ENCODE measurements around the gene CSNK2A3. TPM values are rescaled to one million over a fixed set of nuclear protein-coding genes. Genes with fewer than 3 reads are reported as not detected.
A peak's percentile ranks its signal among the peaks of the same experiment; 100 is the strongest.

The CSNK2A3 gene
- total and polyA plus RNA-seq, 9 donors, result 0.73 to 2.6 (median 1.4) TPM

- 80% methylated on average over 2 of the region's 6 CpGs for WGBS (ENCODE audit: insufficient coverage)
- Histone ChIP-seq H3K27me3 (ENCODE audit: control insufficient read depth, insufficient read depth, low read length) (no peaks in the 10 kb centered on the region), H3K4me3 (ENCODE audit: low read length) (no peak overlapping the region), H3K9me3 (replicated peaks; ENCODE audit: control insufficient read depth, low read depth, low read length) (no peaks in the 10 kb centered on the region), H3K36me3 (ENCODE audit: control insufficient read depth, insufficient read depth, low read length) (peaks cover 4% of the 10 kb centered on the region), H3K4me1 (ENCODE audit: control insufficient read depth, insufficient read depth, low read length) (peaks cover 7% of the 10 kb centered on the region), H3K27ac (ENCODE audit: low read length) (peak overlapping the region; percentile 29)
- DNase-seq, result no peak
These were observed 28.5 kb upstream of the CSNK2A3 start for GRCh38 chr11:11381471-11382105.

- H3K27ac ChIP-seq (ENCODE audit: low read length), result no peak overlapping the region
- 50% methylated on average over 1 of the region's 3 CpGs for whole genome bisulfite sequencing (ENCODE audit: insufficient coverage)
- H3K9me3 ChIP-seq (replicated peaks; ENCODE audit: control insufficient read depth, low read depth, low read length), result no peaks in the 10 kb centered on the region
- no peak overlapping the region for H3K4me3 ChIP-seq (ENCODE audit: low read length)
- no peaks in the 10 kb centered on the region for H3K27me3 ChIP-seq (ENCODE audit: control insufficient read depth, insufficient read depth, low read length)
- peaks cover 7% of the 10 kb centered on the region for H3K4me1 ChIP-seq (ENCODE audit: control insufficient read depth, insufficient read depth, low read length)
- no peak for DNase-seq
- H3K36me3 ChIP-seq (ENCODE audit: control insufficient read depth, insufficient read depth, low read length), result peaks cover 4% of the 10 kb centered on the region
These were observed 27.8 kb upstream of the CSNK2A3 start for GRCh38 chr11:11380883-11381282.

GRCh38 chr11:11380340-11380739, 27.3 kb upstream of the CSNK2A3 start:
- Histone ChIP-seq H3K4me1 (ENCODE audit: control insufficient read depth, insufficient read depth, low read length) (peaks cover 7% of the 10 kb centered on the region), H3K36me3 (ENCODE audit: control insufficient read depth, insufficient read depth, low read length) (peaks cover 4% of the 10 kb centered on the region), H3K27ac (ENCODE audit: low read length) (no peak overlapping the region), H3K27me3 (ENCODE audit: control insufficient read depth, insufficient read depth, low read length) (no peaks in the 10 kb centered on the region), H3K9me3 (replicated peaks; ENCODE audit: control insufficient read depth, low read depth, low read length) (no peaks in the 10 kb centered on the region), H3K4me3 (ENCODE audit: low read length) (no peak overlapping the region)
- no peak for DNase-seq
- WGBS (ENCODE audit: insufficient coverage), result no CpG with 5 or more reads among the region's 2 CpGs

GRCh38 chr11:11379661-11380060, 26.6 kb upstream of the CSNK2A3 start:
- Histone ChIP-seq H3K36me3 (ENCODE audit: control insufficient read depth, insufficient read depth, low read length) (peaks cover 4% of the 10 kb centered on the region), H3K4me3 (ENCODE audit: low read length) (no peak overlapping the region), H3K27me3 (ENCODE audit: control insufficient read depth, insufficient read depth, low read length) (no peaks in the 10 kb centered on the region), H3K27ac (ENCODE audit: low read length) (no peak overlapping the region), H3K9me3 (replicated peaks; ENCODE audit: control insufficient read depth, low read depth, low read length) (no peaks in the 10 kb centered on the region), H3K4me1 (ENCODE audit: control insufficient read depth, insufficient read depth, low read length) (peaks cover 7% of the 10 kb centered on the region)
- no peak for DNase-seq
- WGBS (ENCODE audit: insufficient coverage), result 100% methylated on average over 1 of the region's 3 CpGs

- Histone ChIP-seq H3K27ac (ENCODE audit: low read length) (no peak overlapping the region), H3K36me3 (ENCODE audit: control insufficient read depth, insufficient read depth, low read length) (peaks cover 4% of the 10 kb centered on the region), H3K9me3 (replicated peaks; ENCODE audit: control insufficient read depth, low read depth, low read length) (no peaks in the 10 kb centered on the region), H3K4me3 (ENCODE audit: low read length) (no peak overlapping the region), H3K27me3 (ENCODE audit: control insufficient read depth, insufficient read depth, low read length) (no peaks in the 10 kb centered on the region), H3K4me1 (ENCODE audit: control insufficient read depth, insufficient read depth, low read length) (peaks cover 7% of the 10 kb centered on the region)
- DNase-seq, result no peak
- 84% methylated on average over 7 of the region's 8 CpGs for WGBS (ENCODE audit: insufficient coverage)
These were observed 25.3 kb upstream of the CSNK2A3 start for GRCh38 chr11:11378184-11378940.

- no peaks in the 10 kb centered on the region for H3K27me3 ChIP-seq (ENCODE audit: control insufficient read depth, insufficient read depth, low read length)
- no peak overlapping the region for H3K4me3 ChIP-seq (ENCODE audit: low read length)
- H3K4me1 ChIP-seq (ENCODE audit: control insufficient read depth, insufficient read depth, low read length), result peaks cover 5% of the 10 kb centered on the region
- no peak overlapping the region for H3K27ac ChIP-seq (ENCODE audit: low read length)
- no peaks in the 10 kb centered on the region for H3K9me3 ChIP-seq (replicated peaks; ENCODE audit: control insufficient read depth, low read depth, low read length)
- 70% methylated on average over 2 of the region's 7 CpGs for WGBS (ENCODE audit: insufficient coverage)
- DNase-seq, result no peak
- peaks cover 4% of the 10 kb centered on the region for H3K36me3 ChIP-seq (ENCODE audit: control insufficient read depth, insufficient read depth, low read length)
These were observed 21.5 kb upstream of the CSNK2A3 start for GRCh38 chr11:11374358-11375148.

- no peak overlapping the region for H3K27ac ChIP-seq (ENCODE audit: low read length)
- H3K4me1 ChIP-seq (ENCODE audit: control insufficient read depth, insufficient read depth, low read length), result peaks cover 5% of the 10 kb centered on the region
- H3K27me3 ChIP-seq (ENCODE audit: control insufficient read depth, insufficient read depth, low read length), result no peaks in the 10 kb centered on the region
- H3K36me3 ChIP-seq (ENCODE audit: control insufficient read depth, insufficient read depth, low read length), result peaks cover 4% of the 10 kb centered on the region
- no peak for DNase-seq
- WGBS (ENCODE audit: insufficient coverage), result 80% methylated on average over 1 of the region's 5 CpGs
- H3K4me3 ChIP-seq (ENCODE audit: low read length), result no peak overlapping the region
- no peaks in the 10 kb centered on the region for H3K9me3 ChIP-seq (replicated peaks; ENCODE audit: control insufficient read depth, low read depth, low read length)
These were observed 20.9 kb upstream of the CSNK2A3 start for GRCh38 chr11:11373934-11374333.

GRCh38 chr11:11372461-11372860, 19.4 kb upstream of the CSNK2A3 start:
- no peaks in the 10 kb centered on the region for H3K9me3 ChIP-seq (replicated peaks; ENCODE audit: control insufficient read depth, low read depth, low read length)
- H3K27ac ChIP-seq (ENCODE audit: low read length), result no peak overlapping the region
- peaks cover 4% of the 10 kb centered on the region for H3K36me3 ChIP-seq (ENCODE audit: control insufficient read depth, insufficient read depth, low read length)
- 96% methylated on average over 2 of the region's 8 CpGs for WGBS (ENCODE audit: insufficient coverage)
- no peak overlapping the region for H3K4me3 ChIP-seq (ENCODE audit: low read length)
- no peaks in the 10 kb centered on the region for H3K27me3 ChIP-seq (ENCODE audit: control insufficient read depth, insufficient read depth, low read length)
- H3K4me1 ChIP-seq (ENCODE audit: control insufficient read depth, insufficient read depth, low read length), result peaks cover 5% of the 10 kb centered on the region
- no peak for DNase-seq

GRCh38 chr11:11370962-11371303, 17.9 kb upstream of the CSNK2A3 start:
- WGBS (ENCODE audit: insufficient coverage), result 62% methylated on average over 4 of the region's 6 CpGs
- Histone ChIP-seq H3K4me3 (ENCODE audit: low read length) (no peak overlapping the region), H3K9me3 (replicated peaks; ENCODE audit: control insufficient read depth, low read depth, low read length) (no peaks in the 10 kb centered on the region)

GRCh38 chr11:11370255-11370961, 17.4 kb upstream of the CSNK2A3 start:
- H3K4me3 ChIP-seq (ENCODE audit: low read length), result no peak overlapping the region
- H3K27me3 ChIP-seq (ENCODE audit: control insufficient read depth, insufficient read depth, low read length), result no peaks in the 10 kb centered on the region
- peaks cover 5% of the 10 kb centered on the region for H3K4me1 ChIP-seq (ENCODE audit: control insufficient read depth, insufficient read depth, low read length)
- peak; percentile 61 for DNase-seq
- no peaks in the 10 kb centered on the region for H3K36me3 ChIP-seq (ENCODE audit: control insufficient read depth, insufficient read depth, low read length)
- H3K27ac ChIP-seq (ENCODE audit: low read length), result peak overlapping the region; percentile 33
- H3K9me3 ChIP-seq (replicated peaks; ENCODE audit: control insufficient read depth, low read depth, low read length), result no peaks in the 10 kb centered on the region
- WGBS (ENCODE audit: insufficient coverage), result no CpG with 5 or more reads among the region's 8 CpGs

More at GRCh38 chr11:11370962-11371303, 17.9 kb upstream of the CSNK2A3 start:
- peak overlapping the region; percentile 33 for H3K27ac ChIP-seq (ENCODE audit: low read length)
- DNase-seq, result peak; percentile 51
- H3K27me3 ChIP-seq (ENCODE audit: control insufficient read depth, insufficient read depth, low read length), result no peaks in the 10 kb centered on the region
- H3K4me1 ChIP-seq (ENCODE audit: control insufficient read depth, insufficient read depth, low read length), result peaks cover 5% of the 10 kb centered on the region
- no peaks in the 10 kb centered on the region for H3K36me3 ChIP-seq (ENCODE audit: control insufficient read depth, insufficient read depth, low read length)

Measured in muscle of leg (tissue), 11 donors.